GM23338 (cell line): Measurements from ENCODE around the gene CDCP1. TPM values are rescaled to one million over a fixed set of nuclear protein-coding genes. Genes with fewer than 3 reads are reported as not detected.

Source experiments
- ATAC-seq: fragments of 200-7000 bp; cut with Tn5 transposase; 3 replicates; pipeline ENCODE4 v1.9.1; 2020
- DNase-seq: peaks from one replicate; pipeline ENCODE4 v3.0.0-alpha.2; 2015; ENCODE audit warnings: low spot score
- H2AFZ ChIP-seq: fragments of 200-600 bp; sonication (generic); 2 replicates; pipeline ENCODE4 v1.8.0; 2016; ENCODE audit warnings: antibody characterized with exemption, mild to moderate bottlenecking, moderate library complexity
- H3F3A ChIP-seq: fragments of 200-600 bp; sonication (generic); replicated peaks from 2 replicates; pipeline ENCODE4 v1.8.0; 2017; ENCODE audit warnings: antibody characterized with exemption, mixed run types, low read depth
- H3K27ac ChIP-seq: fragments of 200-600 bp; sonication (generic); 2 replicates; pipeline ENCODE4 v1.6.1; 2016; ENCODE audit warnings: low read depth
- H3K27me3 ChIP-seq: fragments of 200-600 bp; sonication (generic); 2 replicates; pipeline ENCODE4 v1.8.0; 2016; ENCODE audit warnings: mild to moderate bottlenecking, mixed run types, moderate library complexity; ENCODE audit not compliant: insufficient read depth
- H3K36me3 ChIP-seq: fragments of 200-600 bp; sonication (generic); 2 replicates; pipeline ENCODE4 v1.8.0; 2016; ENCODE audit warnings: mild to moderate bottlenecking; ENCODE audit not compliant: insufficient read depth
- H3K4me1 ChIP-seq: fragments of 200-600 bp; sonication (generic); 2 replicates; pipeline ENCODE4 v1.8.0; 2016; ENCODE audit warnings: mild to moderate bottlenecking, moderate library complexity; ENCODE audit not compliant: insufficient read depth
- H3K4me2 ChIP-seq: fragments of 200-600 bp; sonication (generic); 2 replicates; pipeline ENCODE4 v1.7.1; 2017; ENCODE audit warnings: mixed run types
- H3K4me3 ChIP-seq: fragments of 200-600 bp; sonication (generic); 2 replicates; pipeline ENCODE4 v1.6.1; 2016; ENCODE audit warnings: mixed run types
- H3K79me2 ChIP-seq: fragments of 200-600 bp; sonication (generic); replicated peaks from 2 replicates; pipeline ENCODE4 v1.8.0; 2017; ENCODE audit warnings: mild to moderate bottlenecking; ENCODE audit not compliant: insufficient read depth
- H3K9me2 ChIP-seq: fragments of 200-600 bp; sonication (generic); 2 replicates; pipeline ENCODE4 v1.8.0; 2017; ENCODE audit not compliant: insufficient read depth
- H4K20me1 ChIP-seq: fragments of 200-600 bp; sonication (generic); replicated peaks from 2 replicates; pipeline ENCODE4 v1.8.0; 2017; ENCODE audit warnings: mild to moderate bottlenecking; ENCODE audit not compliant: insufficient read depth
- H3K27ac Mint-ChIP-seq: 2 replicates; pipeline ENCODE4 v1.8.0; 2020; ENCODE audit warnings: inconsistent platforms, mild to moderate bottlenecking, moderate library complexity, mixed read lengths
- H3K27me3 Mint-ChIP-seq: 3 replicates; pipeline ENCODE4 v1.8.0; 2022; ENCODE audit warnings: low read depth, mild to moderate bottlenecking, moderate library complexity, mixed read lengths, inconsistent platforms; ENCODE audit not compliant: insufficient read depth, poor library complexity
- H3K36me3 Mint-ChIP-seq: 3 replicates; pipeline ENCODE4 v1.8.0; 2021; ENCODE audit warnings: low read depth, mild to moderate bottlenecking, inconsistent platforms, moderate library complexity, mixed read lengths
- H3K4me1 Mint-ChIP-seq: 3 replicates; pipeline ENCODE4 v1.8.0; 2020; ENCODE audit warnings: mild to moderate bottlenecking, inconsistent platforms, mixed read lengths
- H3K4me3 Mint-ChIP-seq: 3 replicates; pipeline ENCODE4 v1.8.0; 2021; ENCODE audit warnings: moderate library complexity, mild to moderate bottlenecking, inconsistent platforms, mixed read lengths
- H3K9me3 Mint-ChIP-seq: 3 replicates; pipeline ENCODE4 v1.8.0; 2020; ENCODE audit warnings: moderate library complexity, mild to moderate bottlenecking, inconsistent platforms, mixed read lengths
- CREB1 ChIP-seq: fragments of 250-450 bp; sonication (Bioruptor Pico); IDR thresholded peaks from 2 replicates; pipeline ENCODE4 v1.5.0; 2020; ENCODE audit warnings: low read depth, mild to moderate bottlenecking, moderate library complexity
- EZH2phosphoT487 ChIP-seq: fragments of 200-600 bp; sonication (generic); IDR thresholded peaks from one replicate; pipeline ENCODE4 v1.8.1; 2018; ENCODE audit warnings: antibody characterized with exemption; ENCODE audit not compliant: unreplicated experiment
- NANOG ChIP-seq: IDR thresholded peaks from 2 replicates; pipeline ENCODE4 v1.6.1; 2016; ENCODE audit warnings: antibody characterized with exemption, borderline replicate concordance
- POLR2AphosphoS5 ChIP-seq: IDR thresholded peaks from 2 replicates; pipeline ENCODE4 v1.6.1; 2016; ENCODE audit warnings: antibody characterized with exemption, low read depth
- STAT1 ChIP-seq: IDR thresholded peaks from one replicate; pipeline ENCODE4 v1.6.1; 2016; ENCODE audit warnings: antibody characterized with exemption; ENCODE audit not compliant: unreplicated experiment
- polyA plus RNA-seq: library from polyadenylated mRNA; unstranded; fragments of >200 nt; fragmentation: Nextera tagmentation; extraction: Ambion mirVana; gene quantifications from 2 replicates; pipeline ENCODE4 v1.2.1, GENCODE V29; 2016
- total RNA-seq: library from RNA; depleted of rRNA; stranded (reverse); fragments of >200 nt; shearing (Covaris generic); gene quantifications from 2 replicates; pipeline ENCODE4 v1.2.3, GENCODE V29; 2014
- TF ChIP-seq, protein P1 (sequence below), 2 experiments: fragments of 200-600 bp in 1 of 2; sonication (generic) in 1 of 2; conservative IDR thresholded peaks; 2 replicates each; pipeline versions ENCODE4 v1.5.1 to v1.6.1; 2016 to 2017; ENCODE audit warnings: antibody characterized with exemption in 2 of 2, low read depth in 2 of 2, mild to moderate bottlenecking in 2 of 2, moderate library complexity in 1 of 2
- TF ChIP-seq, protein P2 (sequence below): IDR thresholded peaks from one replicate; pipeline ENCODE4 v1.6.1; 2018; ENCODE audit warnings: antibody characterized with exemption; ENCODE audit not compliant: unreplicated experiment

CDCP1 gene
- total and polyA plus RNA-seq, 2 experiments from 2014 or later = 7.7 to 20.1 TPM

DNA sequence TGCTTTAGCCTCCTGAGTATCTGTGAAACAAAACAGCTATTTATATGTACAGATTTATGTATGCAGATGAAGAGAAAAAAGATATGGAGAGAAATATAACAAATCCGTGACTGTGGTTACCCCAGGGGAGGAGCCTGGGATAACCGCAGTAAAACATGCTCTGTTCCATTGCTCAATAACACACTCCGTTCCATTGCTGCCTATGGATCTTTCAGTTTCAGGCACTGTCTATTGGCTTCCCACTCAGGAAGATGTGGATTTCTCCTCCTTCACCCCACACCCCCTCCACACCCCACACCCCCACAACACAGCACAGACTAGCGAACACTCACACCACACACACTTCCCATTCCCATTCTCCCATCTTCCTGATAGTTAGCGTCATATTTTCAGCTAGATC is 47.9 kb downstream of the CDCP1 start:
- Mint-ChIP-seq H3K9me3 (no peaks in the 10 kb centered on the region), H3K27me3 (no peaks in the 10 kb centered on the region), H3K36me3 (peaks cover 13% of the 10 kb centered on the region), H3K4me1 (no peaks in the 10 kb centered on the region), H3K27ac (no peak overlapping the region), H3K4me3 (no peak overlapping the region)
- Histone ChIP-seq H3K4me2 (no peak overlapping the region), H3K27me3 (no peaks in the 10 kb centered on the region), H3K36me3 (no peaks in the 10 kb centered on the region), H3K79me2 (no peaks in the 10 kb centered on the region), H4K20me1 (no peaks in the 10 kb centered on the region; the same call in 1 of the 2 replicates), H3K4me3 (no peak overlapping the region), H3F3A (no peaks in the 10 kb centered on the region), H3K27ac (no peak overlapping the region), H3K4me1 (no peaks in the 10 kb centered on the region), H3K9me2 (no peaks in the 10 kb centered on the region), H2AFZ (no peak overlapping the region)
- no peak for TF ChIP-seq POLR2AphosphoS5
- TF ChIP-seq, protein P1, sequence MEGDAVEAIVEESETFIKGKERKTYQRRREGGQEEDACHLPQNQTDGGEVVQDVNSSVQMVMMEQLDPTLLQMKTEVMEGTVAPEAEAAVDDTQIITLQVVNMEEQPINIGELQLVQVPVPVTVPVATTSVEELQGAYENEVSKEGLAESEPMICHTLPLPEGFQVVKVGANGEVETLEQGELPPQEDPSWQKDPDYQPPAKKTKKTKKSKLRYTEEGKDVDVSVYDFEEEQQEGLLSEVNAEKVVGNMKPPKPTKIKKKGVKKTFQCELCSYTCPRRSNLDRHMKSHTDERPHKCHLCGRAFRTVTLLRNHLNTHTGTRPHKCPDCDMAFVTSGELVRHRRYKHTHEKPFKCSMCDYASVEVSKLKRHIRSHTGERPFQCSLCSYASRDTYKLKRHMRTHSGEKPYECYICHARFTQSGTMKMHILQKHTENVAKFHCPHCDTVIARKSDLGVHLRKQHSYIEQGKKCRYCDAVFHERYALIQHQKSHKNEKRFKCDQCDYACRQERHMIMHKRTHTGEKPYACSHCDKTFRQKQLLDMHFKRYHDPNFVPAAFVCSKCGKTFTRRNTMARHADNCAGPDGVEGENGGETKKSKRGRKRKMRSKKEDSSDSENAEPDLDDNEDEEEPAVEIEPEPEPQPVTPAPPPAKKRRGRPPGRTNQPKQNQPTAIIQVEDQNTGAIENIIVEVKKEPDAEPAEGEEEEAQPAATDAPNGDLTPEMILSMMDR (conservative IDR thresholded peaks at IDR 0.05; ENCODE audit: low read depth in 2 of 2) = no peak
- DNase-seq (no peak), ATAC-seq (no peak)

DNA sequence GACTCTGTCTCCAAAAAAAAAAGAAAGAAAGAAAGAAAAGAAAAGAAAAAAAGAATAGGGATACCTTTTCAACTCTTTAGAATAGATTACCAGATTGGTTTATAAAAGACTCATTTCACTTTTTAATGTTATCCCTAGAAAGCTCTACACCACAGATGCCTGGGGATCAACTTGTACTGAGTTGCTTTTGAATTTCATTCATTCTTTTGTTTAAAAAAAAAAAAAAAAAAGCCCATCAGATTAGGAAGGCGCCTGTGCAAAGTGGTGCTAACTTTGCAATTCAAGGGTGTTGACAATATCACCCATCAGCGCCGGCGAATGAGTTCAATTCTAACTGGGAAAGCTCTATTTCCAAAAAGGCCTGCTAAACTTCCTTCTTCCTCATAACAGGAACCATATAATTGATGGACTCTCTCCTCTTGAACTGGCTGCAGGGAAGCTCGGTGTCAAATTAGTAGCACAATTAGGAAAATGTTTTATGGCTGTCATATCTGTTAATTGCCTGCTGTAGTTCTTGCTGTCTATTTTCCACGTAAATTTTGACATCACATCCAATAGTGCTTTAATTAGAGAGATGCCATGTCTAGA is 48.8 kb downstream of the CDCP1 start:
- no peak overlapping the region for H2AFZ ChIP-seq
- DNase-seq (no peak), ATAC-seq (no peak)
- Mint-ChIP-seq H3K27me3 (no peaks in the 10 kb centered on the region), H3K4me3 (no peak overlapping the region), H3K9me3 (no peaks in the 10 kb centered on the region), H3K4me1 (no peaks in the 10 kb centered on the region), H3K36me3 (peaks cover 15% of the 10 kb centered on the region), H3K27ac (no peak overlapping the region)
- no peaks in the 10 kb centered on the region for H3K36me3 ChIP-seq
- H3K27ac ChIP-seq = no peak overlapping the region
- H3K9me2 ChIP-seq = no peaks in the 10 kb centered on the region
- H3K4me3 ChIP-seq = no peak overlapping the region
- H3K27me3 ChIP-seq = no peaks in the 10 kb centered on the region
- no peaks in the 10 kb centered on the region for H3K79me2 ChIP-seq
- no peak overlapping the region for H3K4me2 ChIP-seq
- no peaks in the 10 kb centered on the region for H3F3A ChIP-seq
- H3K4me1 ChIP-seq = no peaks in the 10 kb centered on the region
- H4K20me1 ChIP-seq = no peaks in the 10 kb centered on the region; the same call in 1 of the 2 replicates
- TF ChIP-seq POLR2AphosphoS5 (no peak), STAT1 (no peak), CREB1 (no peak), NANOG (no peak), EZH2phosphoT487 (no peak)
- TF ChIP-seq, protein P1 (conservative IDR thresholded peaks at IDR 0.05; ENCODE audit: low read depth in 2 of 2) = no peak
- TF ChIP-seq, protein P2, sequence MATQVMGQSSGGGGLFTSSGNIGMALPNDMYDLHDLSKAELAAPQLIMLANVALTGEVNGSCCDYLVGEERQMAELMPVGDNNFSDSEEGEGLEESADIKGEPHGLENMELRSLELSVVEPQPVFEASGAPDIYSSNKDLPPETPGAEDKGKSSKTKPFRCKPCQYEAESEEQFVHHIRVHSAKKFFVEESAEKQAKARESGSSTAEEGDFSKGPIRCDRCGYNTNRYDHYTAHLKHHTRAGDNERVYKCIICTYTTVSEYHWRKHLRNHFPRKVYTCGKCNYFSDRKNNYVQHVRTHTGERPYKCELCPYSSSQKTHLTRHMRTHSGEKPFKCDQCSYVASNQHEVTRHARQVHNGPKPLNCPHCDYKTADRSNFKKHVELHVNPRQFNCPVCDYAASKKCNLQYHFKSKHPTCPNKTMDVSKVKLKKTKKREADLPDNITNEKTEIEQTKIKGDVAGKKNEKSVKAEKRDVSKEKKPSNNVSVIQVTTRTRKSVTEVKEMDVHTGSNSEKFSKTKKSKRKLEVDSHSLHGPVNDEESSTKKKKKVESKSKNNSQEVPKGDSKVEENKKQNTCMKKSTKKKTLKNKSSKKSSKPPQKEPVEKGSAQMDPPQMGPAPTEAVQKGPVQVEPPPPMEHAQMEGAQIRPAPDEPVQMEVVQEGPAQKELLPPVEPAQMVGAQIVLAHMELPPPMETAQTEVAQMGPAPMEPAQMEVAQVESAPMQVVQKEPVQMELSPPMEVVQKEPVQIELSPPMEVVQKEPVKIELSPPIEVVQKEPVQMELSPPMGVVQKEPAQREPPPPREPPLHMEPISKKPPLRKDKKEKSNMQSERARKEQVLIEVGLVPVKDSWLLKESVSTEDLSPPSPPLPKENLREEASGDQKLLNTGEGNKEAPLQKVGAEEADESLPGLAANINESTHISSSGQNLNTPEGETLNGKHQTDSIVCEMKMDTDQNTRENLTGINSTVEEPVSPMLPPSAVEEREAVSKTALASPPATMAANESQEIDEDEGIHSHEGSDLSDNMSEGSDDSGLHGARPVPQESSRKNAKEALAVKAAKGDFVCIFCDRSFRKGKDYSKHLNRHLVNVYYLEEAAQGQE = no peak
